Fibroblast of skin of scalp (primary cell): ENCODE measurements around the gene RIMBP2.

Experiments used
- DNase-seq: peaks from one replicate; pipeline ENCODE4 v3.0.0-alpha.2; 2013

RIMBP2 gene

DNA sequence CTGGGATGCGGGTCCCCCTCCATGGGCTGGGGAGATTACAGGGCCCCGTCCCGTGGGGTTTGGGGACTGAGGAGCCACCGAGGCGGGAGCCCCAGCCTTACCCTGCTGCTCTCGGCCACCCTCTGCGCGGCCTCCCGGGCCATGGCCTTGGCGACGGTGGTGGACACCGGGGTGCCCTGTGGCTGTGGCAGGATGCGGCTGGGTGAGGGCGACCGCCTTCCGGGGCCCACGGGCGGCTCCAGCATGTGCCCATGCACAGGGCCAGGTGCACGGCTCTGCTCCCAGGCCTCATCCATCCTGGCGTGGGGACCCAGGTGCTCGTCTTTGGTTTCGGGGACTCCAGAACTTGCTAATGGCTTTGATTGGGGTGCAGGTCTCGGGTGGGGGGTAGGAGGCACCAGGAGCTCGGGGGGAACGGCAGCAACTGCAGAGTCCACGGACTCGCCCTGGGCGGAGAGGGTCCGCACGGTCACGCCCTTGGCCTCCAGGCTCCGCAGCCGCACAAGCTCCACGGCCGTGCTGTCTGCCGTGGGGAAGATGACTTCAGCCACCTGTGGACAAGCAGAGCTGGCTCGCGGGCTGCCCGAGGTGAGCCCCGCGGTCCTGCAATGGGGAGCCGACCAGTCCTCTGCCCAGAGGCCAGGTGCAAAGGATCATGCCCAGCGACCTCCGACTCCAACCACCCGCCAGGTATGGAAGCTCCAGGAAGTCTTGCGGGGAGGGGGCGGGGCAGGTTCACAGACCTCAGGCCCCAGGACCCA is 279.2 kb downstream of the RIMBP2 start:
- no peak for DNase-seq

DNA sequence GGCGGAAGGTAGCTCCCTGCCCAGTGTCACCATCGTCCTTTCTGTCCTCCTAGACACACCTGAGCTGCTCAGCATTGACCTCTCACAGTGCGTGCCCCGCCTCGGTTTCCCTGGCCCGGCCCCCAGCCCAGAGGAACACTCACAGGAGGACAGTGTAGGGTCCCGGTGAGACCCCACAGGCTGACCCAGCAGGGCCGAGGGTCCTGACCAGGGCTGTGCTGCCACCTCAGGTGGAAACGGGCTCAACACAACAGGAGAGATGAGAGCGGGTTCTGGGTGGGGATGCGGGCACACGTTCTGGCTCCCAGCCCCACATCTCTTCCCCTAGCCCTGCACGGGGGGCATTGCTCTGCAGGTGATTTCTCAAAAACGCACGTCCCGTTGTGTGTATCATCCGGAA is 280.3 kb downstream of the RIMBP2 start:
- no peak for DNase-seq

GRCh38 chr12:130435331-130435730 is 280.8 kb downstream of the RIMBP2 start:
- DNase-seq = no peak

- no peak for DNase-seq
Observed at GRCh38 chr12:130434560-130434959, 281.5 kb downstream of the RIMBP2 start.

GRCh38 chr12:130433834-130434233 is 282.3 kb downstream of the RIMBP2 start:
- no peak for DNase-seq

GRCh38 chr12:130433411-130433810 is 282.7 kb downstream of the RIMBP2 start:
- no peak for DNase-seq

DNA sequence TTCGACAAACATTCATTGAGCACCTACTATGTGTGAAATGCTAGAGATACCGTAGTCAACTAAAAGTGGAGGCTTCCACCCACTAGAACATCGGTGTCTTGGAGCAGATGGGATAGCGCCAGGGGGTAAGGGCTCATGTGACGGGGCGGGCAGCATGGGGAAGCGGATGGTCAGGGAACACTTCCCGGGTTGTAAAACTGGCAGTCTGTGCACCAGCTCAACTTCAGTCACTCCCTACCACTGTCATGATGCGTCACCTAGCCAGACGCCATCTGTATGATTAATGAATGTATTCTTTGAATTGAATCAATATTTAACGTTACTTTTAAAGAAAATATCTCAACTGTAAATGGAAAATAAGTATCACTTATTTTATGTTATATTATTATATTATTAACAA is 284.9 kb downstream of the RIMBP2 start:
- DNase-seq = no peak

GRCh38 chr12:130429656-130430505 is 286.2 kb downstream of the RIMBP2 start:
- DNase-seq = no peak

GRCh38 chr12:130428116-130428515 is 288.0 kb downstream of the RIMBP2 start:
- no peak for DNase-seq

GRCh38 chr12:130427381-130427887 is 288.7 kb downstream of the RIMBP2 start:
- DNase-seq = no peak

GRCh38 chr12:130425698-130426245 is 290.3 kb downstream of the RIMBP2 start:
- no peak for DNase-seq

DNA sequence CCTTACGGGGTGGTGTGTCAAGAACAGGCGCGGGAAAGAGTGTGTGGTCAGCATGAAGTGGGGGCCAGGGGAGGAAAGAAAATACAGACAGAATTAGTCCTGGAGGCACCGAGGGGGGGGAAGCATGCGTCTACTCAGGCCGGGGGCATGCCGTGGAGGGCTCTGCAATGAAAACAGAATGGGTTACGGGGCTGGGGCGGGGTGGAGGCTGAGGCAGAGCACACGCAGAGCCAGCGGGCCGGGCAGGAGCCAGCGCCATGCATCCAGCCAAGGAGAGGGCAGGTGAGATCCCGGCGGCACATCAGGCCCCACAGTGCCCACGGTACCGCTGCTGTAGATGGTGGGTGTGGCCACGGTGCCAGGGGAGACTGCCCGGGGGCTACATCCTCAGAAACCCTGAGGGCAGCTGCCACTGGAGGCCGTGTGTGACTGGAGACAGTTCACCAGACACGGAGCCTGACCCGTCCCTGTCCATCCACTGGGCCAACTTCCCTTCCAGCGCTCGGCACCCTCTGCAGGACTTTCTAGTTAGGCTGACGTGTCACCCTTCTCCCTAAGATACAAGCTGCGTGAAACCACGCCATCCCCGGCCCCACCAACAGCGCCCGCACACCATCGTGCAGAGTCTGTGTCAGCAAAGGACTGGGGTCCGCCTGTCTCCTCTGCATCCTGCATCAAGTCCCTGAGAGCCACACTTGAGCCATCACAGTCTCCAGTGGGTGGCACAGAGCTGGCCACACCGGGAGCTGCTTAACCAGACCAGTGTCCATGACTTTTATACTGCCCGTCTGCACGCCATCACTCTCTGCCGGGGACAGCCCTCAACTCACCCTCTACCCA is 291.0 kb downstream of the RIMBP2 start:
- no peak for DNase-seq

DNA sequence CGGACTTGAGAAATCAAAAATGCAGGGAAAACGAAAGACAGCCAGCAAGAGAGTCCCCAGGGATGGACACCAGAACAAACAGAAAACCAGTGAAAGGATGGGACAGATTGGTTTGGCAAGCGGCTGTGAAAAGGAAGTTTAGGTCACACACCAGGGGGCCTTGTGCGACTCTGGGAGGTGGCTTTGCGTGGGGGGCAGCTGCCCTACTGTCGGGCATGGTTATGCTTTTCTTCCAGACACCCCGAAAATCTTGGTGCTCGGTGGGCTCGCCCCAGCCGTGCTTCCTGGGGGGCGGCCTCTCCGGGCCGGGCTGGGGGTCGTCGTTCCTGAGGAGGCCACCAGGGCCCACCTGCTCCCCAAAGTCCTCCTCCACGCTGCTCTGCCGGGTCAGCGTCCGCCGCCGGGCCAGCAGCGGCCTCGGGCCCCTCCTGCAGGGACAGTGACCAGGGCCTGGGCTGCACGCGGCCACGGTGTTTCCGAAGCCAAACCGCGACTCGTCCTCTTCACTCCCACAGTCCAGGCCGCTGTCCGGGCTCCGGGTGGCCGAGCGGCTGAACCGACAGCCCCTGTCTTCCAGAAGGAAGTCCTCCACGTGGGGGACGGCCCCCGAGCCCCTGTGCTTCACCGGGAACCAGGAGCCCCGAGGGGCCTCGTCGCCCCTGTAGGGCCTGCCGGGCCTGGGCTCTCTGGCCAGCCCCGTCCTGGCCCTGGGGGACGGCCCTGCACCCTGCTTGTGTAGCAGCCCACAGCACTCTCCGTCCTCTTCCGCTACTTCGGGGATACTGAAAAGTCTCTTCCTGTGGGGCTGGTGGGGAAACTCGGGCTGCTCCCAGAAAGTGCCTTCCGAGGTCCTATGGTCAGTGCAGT is 291.9 kb downstream of the RIMBP2 start:
- DNase-seq = no peak

DNA sequence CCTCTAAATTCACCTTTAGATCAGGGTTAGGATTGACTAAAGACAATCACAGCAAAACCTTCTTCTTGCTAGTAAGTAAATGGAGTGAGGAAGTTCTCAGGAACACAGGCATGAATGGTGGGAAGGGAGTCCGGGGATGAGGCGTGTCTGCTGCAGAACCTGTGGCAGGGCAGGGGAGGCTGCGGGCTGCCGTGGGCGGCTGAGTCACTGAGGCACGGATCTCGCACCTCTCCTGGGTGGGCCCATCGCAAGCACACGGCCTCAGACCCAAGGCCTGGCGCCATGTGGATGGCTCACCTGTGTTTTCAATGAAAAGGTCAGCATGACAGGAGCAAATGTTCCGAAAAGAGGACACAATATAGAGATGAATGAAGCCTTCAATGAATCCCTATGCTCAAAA is 293.0 kb downstream of the RIMBP2 start:
- DNase-seq = no peak

DNA sequence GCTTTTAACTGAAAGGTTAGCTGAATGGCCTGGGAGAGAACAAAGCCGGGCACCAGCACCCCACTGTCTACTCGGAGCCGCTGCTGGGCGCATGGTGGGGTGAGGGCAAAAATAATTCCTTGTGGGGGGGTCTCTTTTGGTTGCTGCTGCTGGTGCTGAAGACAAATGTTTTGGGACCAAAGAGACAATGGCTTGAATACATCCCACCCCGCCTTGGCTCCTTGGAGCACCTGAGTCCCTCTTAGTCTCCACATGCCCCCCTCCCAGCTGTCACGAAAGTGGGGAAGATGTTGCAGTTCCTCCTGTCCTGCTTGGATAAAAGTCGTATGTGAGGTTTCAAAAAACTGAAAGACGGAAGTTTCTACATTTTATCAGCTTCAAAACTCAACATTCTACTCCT is 293.4 kb downstream of the RIMBP2 start:
- DNase-seq = no peak

GRCh38 chr12:130421896-130422295 is 294.2 kb downstream of the RIMBP2 start:
- DNase-seq = no peak

DNA sequence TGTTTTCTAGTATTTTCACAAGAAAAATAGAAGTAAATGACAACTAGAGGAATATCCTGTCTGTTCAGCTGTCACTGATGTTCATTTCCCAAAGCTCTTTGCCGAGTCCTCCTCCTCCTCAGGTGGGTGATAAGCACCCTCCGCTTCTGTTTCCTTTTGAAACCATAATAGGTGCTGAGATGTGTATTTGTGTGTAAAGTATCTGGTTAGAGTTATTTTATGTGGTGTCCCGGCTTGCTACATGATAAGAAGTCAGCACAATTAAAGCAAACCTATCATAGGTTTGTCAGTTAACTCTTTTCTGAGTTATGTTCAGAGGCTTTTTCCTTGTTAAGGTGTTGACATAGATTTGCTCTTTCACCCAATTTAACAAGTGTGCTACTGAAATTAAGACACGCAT is 296.0 kb downstream of the RIMBP2 start:
- DNase-seq = no peak

DNA sequence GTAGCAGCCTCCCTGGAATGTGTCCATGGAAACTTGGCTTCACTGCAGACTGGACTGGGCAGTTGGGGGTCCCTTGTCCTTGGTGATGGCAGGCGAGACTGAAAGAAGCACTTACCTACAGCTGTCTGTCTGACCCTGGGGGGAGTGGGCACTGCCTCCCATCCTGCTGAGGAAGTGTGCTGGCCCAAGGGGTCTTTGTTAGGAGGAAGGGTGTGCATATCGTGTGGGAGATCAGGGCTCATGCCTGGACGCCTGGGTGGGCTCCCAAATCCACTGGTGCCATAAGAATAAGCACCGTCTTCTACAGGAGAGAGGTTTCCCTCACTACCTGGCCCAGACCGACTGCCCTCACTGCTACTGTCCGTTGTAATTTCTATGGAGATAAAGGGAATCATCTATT is 297.0 kb downstream of the RIMBP2 start:
- DNase-seq = no peak

- no peak for DNase-seq
Observed at GRCh38 chr12:130418251-130418650, 297.8 kb downstream of the RIMBP2 start.

DNA sequence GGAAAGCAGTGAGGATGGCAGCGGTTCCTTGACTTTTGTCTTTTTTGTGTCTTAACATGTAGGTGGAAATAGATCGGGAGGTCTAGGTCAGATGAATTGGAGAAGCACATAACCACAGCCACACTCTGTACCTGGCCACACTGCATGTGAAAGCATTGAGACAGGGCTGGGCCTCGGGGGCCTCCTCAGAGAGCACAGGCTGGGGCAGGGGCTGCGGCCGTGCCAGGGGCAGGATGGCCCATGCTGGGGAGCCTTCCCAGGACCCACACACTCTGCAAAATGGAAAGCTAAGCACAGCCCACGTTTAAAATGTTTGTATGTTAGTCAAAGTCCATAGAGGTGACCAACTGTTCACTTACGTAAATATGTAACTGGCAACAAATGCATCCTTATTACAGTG is 301.7 kb downstream of the RIMBP2 start:
- DNase-seq = no peak

GRCh38 chr12:130413909-130414308 is 302.2 kb downstream of the RIMBP2 start:
- DNase-seq = no peak

GRCh38 chr12:130412384-130412783 is 303.7 kb downstream of the RIMBP2 start:
- DNase-seq = no peak
